DND-41 (cell line): ENCODE data around the gene ZNRD2.

Source experiments
- ATAC-seq: fragments of 200-7000 bp; cut with Tn5 transposase; 3 replicates; pipeline ENCODE4 v1.9.1; 2021; ENCODE audit warnings: low read depth; ENCODE audit not compliant: insufficient read depth
- DNase-seq: peaks from one replicate; pipeline ENCODE4 v3.0.0-alpha.2; 2020
- H2AFZ ChIP-seq: 2 replicates; pipeline ENCODE4 v1.6.0; 2012; ENCODE audit warnings: low read depth, low read length
- H3K27ac ChIP-seq: 2 replicates; pipeline ENCODE4 v1.5.1; 2012; ENCODE audit warnings: low read length, inconsistent platforms
- H3K27me3 ChIP-seq: fragments of 200-600 bp; sonication (generic); 2 replicates; pipeline ENCODE4 v1.6.0; 2012; ENCODE audit warnings: low read length, mild to moderate bottlenecking, inconsistent platforms; ENCODE audit not compliant: insufficient read depth, poor library complexity
- H3K36me3 ChIP-seq: 2 replicates; pipeline ENCODE4 v1.5.1; 2012; ENCODE audit warnings: low read length, inconsistent platforms; ENCODE audit not compliant: insufficient read depth
- H3K4me1 ChIP-seq: 2 replicates; pipeline ENCODE4 v1.5.1; 2012; ENCODE audit warnings: mild to moderate bottlenecking, low read length; ENCODE audit not compliant: insufficient read depth
- H3K4me2 ChIP-seq: 2 replicates; pipeline ENCODE4 v1.6.0; 2012; ENCODE audit warnings: mild to moderate bottlenecking, moderate library complexity, low read length, inconsistent platforms; ENCODE audit not compliant: insufficient read depth
- H3K4me3 ChIP-seq, 2 experiments: fragments of 200-600 bp in 1 of 2; shearing (Covaris generic) in 1 of 2; 2 replicates each; pipeline ENCODE4 v1.5.1; 2012 to 2016; ENCODE audit warnings: inconsistent platforms in 2 of 2, low read length in 2 of 2, mild to moderate bottlenecking in 2 of 2, low read depth in 1 of 2, moderate library complexity in 1 of 2
- H3K79me2 ChIP-seq: 2 replicates; pipeline ENCODE4 v1.6.0; 2012; ENCODE audit warnings: low read length, inconsistent platforms; ENCODE audit not compliant: insufficient read depth
- H3K9ac ChIP-seq: 2 replicates; pipeline ENCODE4 v1.6.0; 2012; ENCODE audit warnings: low read depth, mild to moderate bottlenecking, inconsistent platforms, low read length, moderate library complexity
- H3K9me3 ChIP-seq: 2 replicates; pipeline ENCODE4 v1.5.1; 2012; ENCODE audit warnings: low read length, moderate library complexity, mild to moderate bottlenecking, inconsistent platforms; ENCODE audit not compliant: insufficient read depth, severe bottlenecking
- H4K20me1 ChIP-seq: 2 replicates; pipeline ENCODE4 v1.6.0; 2012; ENCODE audit warnings: low read length; ENCODE audit not compliant: insufficient read depth
- EZH2 ChIP-seq: IDR thresholded peaks from 3 replicates; pipeline ENCODE4 v1.6.1; 2012; ENCODE audit warnings: borderline replicate concordance, low read depth, mild to moderate bottlenecking, moderate library complexity, low read length, inconsistent platforms; ENCODE audit not compliant: severe bottlenecking
- TF ChIP-seq, protein P1 (sequence below): IDR thresholded peaks from 2 replicates; pipeline ENCODE4 v1.5.1; 2012; ENCODE audit warnings: borderline replicate concordance, low read length, moderate library complexity, mild to moderate bottlenecking; ENCODE audit not compliant: poor library complexity, severe bottlenecking; ENCODE audit errors: extremely low read depth

ZNRD2 gene

DNA sequence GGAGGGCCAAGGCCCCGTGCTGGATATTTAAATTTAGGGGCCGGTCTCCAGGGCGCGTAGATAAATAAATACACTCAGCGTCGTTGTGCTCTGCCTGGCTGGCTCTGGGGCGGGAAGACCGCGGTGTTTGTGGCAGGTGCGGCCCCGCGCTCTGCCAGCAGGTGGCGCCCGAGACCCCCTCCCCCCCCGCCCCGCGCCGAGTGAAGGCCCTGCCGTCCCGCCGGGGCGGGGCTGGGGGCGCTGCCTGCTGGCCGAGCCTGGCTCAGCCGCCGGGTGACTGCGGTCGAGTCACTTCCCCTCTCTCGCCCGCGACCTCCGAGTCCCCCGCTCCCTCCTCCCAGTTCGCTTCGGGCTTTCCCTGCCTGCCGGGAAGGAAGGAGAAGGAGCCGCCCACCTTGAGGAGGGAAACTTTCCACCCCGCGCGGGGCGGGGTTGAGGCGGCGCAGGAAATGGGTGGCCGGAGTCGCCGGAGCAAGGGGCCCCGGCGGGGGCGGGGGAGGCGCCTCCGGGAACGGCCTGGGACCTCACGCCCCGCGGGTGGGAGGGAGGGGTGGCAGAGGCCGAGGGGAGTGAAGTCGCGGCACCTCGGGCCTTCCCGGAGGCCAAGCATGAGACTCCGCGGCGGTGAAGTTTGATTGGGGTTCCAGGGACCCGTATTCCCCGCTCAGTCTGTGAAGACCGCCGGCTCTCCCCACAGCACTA is 4.0 kb downstream of the ZNRD2 start:
- H3K9me3 ChIP-seq: no peaks in the 10 kb centered on the region
- H4K20me1 ChIP-seq: peaks cover 44% of the 10 kb centered on the region
- peak overlapping the region; percentile 98 for H3K4me2 ChIP-seq
- peak overlapping the region; percentile 87 for H3K27ac ChIP-seq
- DNase-seq: peak; percentile 94
- no peaks in the 10 kb centered on the region for H3K27me3 ChIP-seq
- peak; percentile 60 for ATAC-seq
- TF ChIP-seq, protein P1, sequence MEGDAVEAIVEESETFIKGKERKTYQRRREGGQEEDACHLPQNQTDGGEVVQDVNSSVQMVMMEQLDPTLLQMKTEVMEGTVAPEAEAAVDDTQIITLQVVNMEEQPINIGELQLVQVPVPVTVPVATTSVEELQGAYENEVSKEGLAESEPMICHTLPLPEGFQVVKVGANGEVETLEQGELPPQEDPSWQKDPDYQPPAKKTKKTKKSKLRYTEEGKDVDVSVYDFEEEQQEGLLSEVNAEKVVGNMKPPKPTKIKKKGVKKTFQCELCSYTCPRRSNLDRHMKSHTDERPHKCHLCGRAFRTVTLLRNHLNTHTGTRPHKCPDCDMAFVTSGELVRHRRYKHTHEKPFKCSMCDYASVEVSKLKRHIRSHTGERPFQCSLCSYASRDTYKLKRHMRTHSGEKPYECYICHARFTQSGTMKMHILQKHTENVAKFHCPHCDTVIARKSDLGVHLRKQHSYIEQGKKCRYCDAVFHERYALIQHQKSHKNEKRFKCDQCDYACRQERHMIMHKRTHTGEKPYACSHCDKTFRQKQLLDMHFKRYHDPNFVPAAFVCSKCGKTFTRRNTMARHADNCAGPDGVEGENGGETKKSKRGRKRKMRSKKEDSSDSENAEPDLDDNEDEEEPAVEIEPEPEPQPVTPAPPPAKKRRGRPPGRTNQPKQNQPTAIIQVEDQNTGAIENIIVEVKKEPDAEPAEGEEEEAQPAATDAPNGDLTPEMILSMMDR: peak; percentile 81
- TF ChIP-seq EZH2: no peak
- H3K36me3 ChIP-seq: peaks cover 22% of the 10 kb centered on the region
- no peak overlapping the region for H2AFZ ChIP-seq
- peak overlapping the region; percentile 92 for H3K9ac ChIP-seq
- peaks cover 69% of the 10 kb centered on the region for H3K4me1 ChIP-seq
- H3K4me3 ChIP-seq: peak overlapping the region; percentile 6 to 84; a peak in 3 of 4 replicates
- peaks cover 60% of the 10 kb centered on the region for H3K79me2 ChIP-seq

DNA sequence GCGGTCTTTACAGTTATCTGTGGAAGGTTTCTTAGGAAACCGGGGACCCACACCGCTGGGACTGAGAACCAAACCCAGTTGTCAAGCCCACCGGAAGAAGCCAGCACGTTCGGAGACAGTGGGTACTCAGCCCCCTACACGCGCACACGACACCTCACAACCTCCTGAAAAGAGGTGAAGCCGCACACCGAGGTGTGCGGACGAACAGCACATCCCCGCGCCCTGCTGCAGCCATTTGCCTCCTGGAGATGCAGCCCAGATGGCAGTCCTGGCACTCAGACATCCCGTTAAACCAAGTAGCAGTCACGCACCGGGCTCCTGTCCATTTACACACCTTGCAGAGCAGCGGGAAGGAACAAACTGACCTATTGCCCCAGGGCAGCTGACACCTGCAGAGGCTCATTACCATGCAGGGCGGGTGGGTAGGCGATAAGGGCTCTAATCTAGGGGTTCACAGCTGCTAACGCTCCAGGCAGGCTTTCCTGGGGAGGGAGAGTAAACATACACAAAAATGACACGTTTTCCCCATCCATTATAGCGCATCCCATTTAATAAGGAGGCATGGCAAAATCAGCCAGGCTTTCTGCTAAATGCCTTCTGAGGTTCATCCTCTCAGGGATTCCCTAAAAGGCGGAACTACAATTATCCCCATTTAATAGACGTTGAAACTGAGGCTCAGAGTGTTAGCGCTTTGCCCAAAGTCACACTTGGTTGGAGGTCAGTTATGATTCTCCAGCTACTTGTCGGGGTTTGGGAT is 4.7 kb downstream of the ZNRD2 start:
- H3K79me2 ChIP-seq: peaks cover 53% of the 10 kb centered on the region
- peaks cover 67% of the 10 kb centered on the region for H3K4me1 ChIP-seq
- H3K9me3 ChIP-seq: no peaks in the 10 kb centered on the region
- peaks cover 30% of the 10 kb centered on the region for H3K36me3 ChIP-seq
- H4K20me1 ChIP-seq: peaks cover 44% of the 10 kb centered on the region
- no peaks in the 10 kb centered on the region for H3K27me3 ChIP-seq
- no peak overlapping the region for H2AFZ ChIP-seq
- TF ChIP-seq, protein P1: no peak
- TF ChIP-seq EZH2: no peak
- peak overlapping the region; percentile 98 for H3K4me2 ChIP-seq
- ATAC-seq: no peak
- H3K9ac ChIP-seq: peak overlapping the region; percentile 92
- peak overlapping the region; percentile 87 for H3K27ac ChIP-seq
- no peak for DNase-seq
- H3K4me3 ChIP-seq: peak overlapping the region; percentile 13 to 84; a peak in 3 of 4 replicates

DNA sequence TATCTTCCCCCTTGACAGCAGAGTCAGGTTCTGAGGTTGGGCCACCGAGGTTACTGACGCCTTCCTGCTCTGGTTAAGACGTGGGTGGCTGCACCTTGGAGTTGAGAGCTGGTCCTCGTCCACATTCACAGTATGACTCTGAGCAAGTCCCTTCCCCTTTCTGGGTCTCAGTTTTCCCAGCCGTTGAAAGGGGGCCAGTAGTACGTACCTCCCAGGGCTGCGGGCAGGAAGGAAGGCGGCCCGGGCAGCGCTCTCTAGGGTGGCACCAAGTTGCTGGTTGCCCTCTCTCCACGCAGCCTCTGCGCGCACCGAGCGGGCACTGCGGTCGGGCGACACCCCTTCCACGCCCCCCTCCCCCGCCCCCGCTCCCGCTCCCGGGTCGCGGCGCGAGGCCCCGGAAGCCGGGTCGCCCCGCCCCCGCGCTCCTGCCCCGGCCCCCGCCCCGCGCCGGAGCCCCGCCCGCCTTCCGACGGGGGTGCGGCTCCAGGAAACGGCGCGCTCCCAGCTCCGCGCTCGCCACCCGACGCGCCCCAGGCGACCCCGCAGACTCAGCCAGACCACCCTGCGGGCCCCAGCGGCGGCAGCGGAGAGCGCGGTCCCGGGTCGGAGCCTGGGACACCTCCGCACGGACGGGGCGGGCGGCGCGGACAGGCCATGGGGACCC is 5.4 kb downstream of the ZNRD2 start, which contains the start of gene EHBP1L1:
TSS of gene EHBP1L1 (plus strand) at position 486 of the 664 bp plus-strand sequence. CDS start 250 bp downstream, outside the sequence.
- Histone ChIP-seq H3K27ac (peak within 1 kb of the TSS; percentile 87), H3K4me1 (peaks cover 66% of the 10 kb centered on the region), H3K9ac (peak within 1 kb of the TSS; percentile 92), H3K4me3 (peak within 1 kb of the TSS; percentile 57 to 84), H2AFZ (peak within 1 kb of the TSS; percentile 62), H3K9me3 (no peaks in the 10 kb centered on the region), H4K20me1 (peaks cover 41% of the 10 kb centered on the region), H3K27me3 (no peaks in the 10 kb centered on the region), H3K36me3 (peaks cover 37% of the 10 kb centered on the region), H3K79me2 (peaks cover 47% of the 10 kb centered on the region), H3K4me2 (peak within 1 kb of the TSS; percentile 99)
- DNase-seq (peak; percentile 84), ATAC-seq (peak; percentile 44)
- TF ChIP-seq, protein P1: no peak
- no peak for TF ChIP-seq EZH2
